Mesothelial cell of epicardium (in vitro differentiated cells): ENCODE measurements around the gene ALKAL2. TPM values are rescaled to one million over a fixed set of nuclear protein-coding genes. Genes with fewer than 3 reads are reported as not detected.
A peak's percentile ranks its signal among the peaks of the same experiment; 100 is the strongest.

Experiments used
- DNase-seq, 2 experiments: peaks; one replicate each; pipeline ENCODE4 v3.0.0; 2021; ENCODE audit warnings: low spot score in 2 of 2; ENCODE audit not compliant: unreplicated experiment in 2 of 2
- H3K27ac Mint-ChIP-seq: 2 replicates; pipeline ENCODE4 v1.8.0; 2021; ENCODE audit warnings: mixed read lengths
- H3K27me3 Mint-ChIP-seq: 2 replicates; pipeline ENCODE4 v1.8.0; 2021; ENCODE audit warnings: low read depth, mixed read lengths
- H3K36me3 Mint-ChIP-seq: 2 replicates; pipeline ENCODE4 v1.8.0; 2021; ENCODE audit warnings: mixed read lengths
- H3K4me1 Mint-ChIP-seq: 2 replicates; pipeline ENCODE4 v1.8.0; 2021; ENCODE audit warnings: mixed read lengths
- H3K4me3 Mint-ChIP-seq: 2 replicates; pipeline ENCODE4 v1.8.0; 2021; ENCODE audit warnings: mild to moderate bottlenecking, moderate library complexity, mixed read lengths
- H3K9me3 Mint-ChIP-seq: 2 replicates; pipeline ENCODE4 v1.8.0; 2021; ENCODE audit warnings: mixed read lengths
- total RNA-seq: library from RNA; stranded (reverse); gene quantifications from 3 replicates; pipeline ENCODE4 v1.2.1, GENCODE V29; 2021
- TF ChIP-seq, protein P1 (sequence below): fragments of 200-600 bp; sonication (generic); IDR thresholded peaks from one replicate; pipeline ENCODE4 v1.5.0; 2021; ENCODE audit warnings: antibody characterized with exemption; ENCODE audit not compliant: unreplicated experiment

The ALKAL2 gene
- total RNA-seq, 1 donor from 2014 or later, result 1.1 TPM

DNA sequence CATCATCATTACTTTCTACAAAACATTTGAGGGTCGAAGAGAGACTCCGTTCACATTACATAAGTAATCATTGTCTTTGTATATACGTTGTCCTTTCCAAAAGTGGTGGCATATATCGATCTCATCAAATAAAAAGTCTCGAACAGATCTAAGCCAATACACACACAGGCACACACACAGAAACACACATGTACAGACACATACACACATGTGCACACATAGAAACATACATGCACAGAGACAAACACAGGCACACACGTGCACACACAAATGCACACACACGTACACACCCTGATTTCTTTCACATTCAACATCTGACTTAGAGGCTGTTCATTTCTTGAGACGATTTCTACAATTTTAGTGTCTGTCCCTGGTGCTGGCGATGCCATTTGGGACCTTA, 17.5 kb upstream of the ALKAL2 start:
- DNase-seq, result no peak
- no peak overlapping the region for H3K4me3 Mint-ChIP-seq
- H3K4me1 Mint-ChIP-seq, result peaks cover 14% of the 10 kb centered on the region
- TF ChIP-seq, protein P1, sequence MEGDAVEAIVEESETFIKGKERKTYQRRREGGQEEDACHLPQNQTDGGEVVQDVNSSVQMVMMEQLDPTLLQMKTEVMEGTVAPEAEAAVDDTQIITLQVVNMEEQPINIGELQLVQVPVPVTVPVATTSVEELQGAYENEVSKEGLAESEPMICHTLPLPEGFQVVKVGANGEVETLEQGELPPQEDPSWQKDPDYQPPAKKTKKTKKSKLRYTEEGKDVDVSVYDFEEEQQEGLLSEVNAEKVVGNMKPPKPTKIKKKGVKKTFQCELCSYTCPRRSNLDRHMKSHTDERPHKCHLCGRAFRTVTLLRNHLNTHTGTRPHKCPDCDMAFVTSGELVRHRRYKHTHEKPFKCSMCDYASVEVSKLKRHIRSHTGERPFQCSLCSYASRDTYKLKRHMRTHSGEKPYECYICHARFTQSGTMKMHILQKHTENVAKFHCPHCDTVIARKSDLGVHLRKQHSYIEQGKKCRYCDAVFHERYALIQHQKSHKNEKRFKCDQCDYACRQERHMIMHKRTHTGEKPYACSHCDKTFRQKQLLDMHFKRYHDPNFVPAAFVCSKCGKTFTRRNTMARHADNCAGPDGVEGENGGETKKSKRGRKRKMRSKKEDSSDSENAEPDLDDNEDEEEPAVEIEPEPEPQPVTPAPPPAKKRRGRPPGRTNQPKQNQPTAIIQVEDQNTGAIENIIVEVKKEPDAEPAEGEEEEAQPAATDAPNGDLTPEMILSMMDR, result no peak
- no peak overlapping the region for H3K27ac Mint-ChIP-seq
- no peaks in the 10 kb centered on the region for H3K36me3 Mint-ChIP-seq
- peaks cover 1% of the 10 kb centered on the region for H3K27me3 Mint-ChIP-seq
- H3K9me3 Mint-ChIP-seq, result peaks cover 23% of the 10 kb centered on the region

DNA sequence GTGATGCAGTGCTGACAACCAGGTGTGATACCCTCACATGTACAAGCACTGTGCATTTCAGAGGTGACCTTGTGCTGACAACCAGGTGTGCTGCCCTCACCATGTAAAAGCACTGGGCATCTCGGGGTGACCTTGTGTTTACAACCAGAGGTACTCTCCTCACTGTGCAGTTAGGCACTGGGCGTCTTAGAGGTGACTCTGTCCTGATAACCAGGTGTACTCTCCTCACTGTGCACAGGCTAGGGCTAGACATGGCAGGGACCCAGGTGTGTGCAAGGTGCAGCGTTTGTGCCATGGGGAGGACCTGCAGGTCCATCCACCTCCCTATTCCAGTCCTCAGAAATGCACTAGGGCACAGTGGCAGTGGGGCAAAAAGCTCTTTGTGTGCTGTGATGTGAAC, 8.5 kb upstream of the ALKAL2 start:
- Mint-ChIP-seq H3K27me3 (peaks cover 65% of the 10 kb centered on the region), H3K9me3 (peaks cover 10% of the 10 kb centered on the region), H3K27ac (no peak overlapping the region), H3K4me3 (no peak overlapping the region), H3K4me1 (no peaks in the 10 kb centered on the region), H3K36me3 (no peaks in the 10 kb centered on the region)
- TF ChIP-seq, protein P1, result no peak
- no peak for DNase-seq

DNA sequence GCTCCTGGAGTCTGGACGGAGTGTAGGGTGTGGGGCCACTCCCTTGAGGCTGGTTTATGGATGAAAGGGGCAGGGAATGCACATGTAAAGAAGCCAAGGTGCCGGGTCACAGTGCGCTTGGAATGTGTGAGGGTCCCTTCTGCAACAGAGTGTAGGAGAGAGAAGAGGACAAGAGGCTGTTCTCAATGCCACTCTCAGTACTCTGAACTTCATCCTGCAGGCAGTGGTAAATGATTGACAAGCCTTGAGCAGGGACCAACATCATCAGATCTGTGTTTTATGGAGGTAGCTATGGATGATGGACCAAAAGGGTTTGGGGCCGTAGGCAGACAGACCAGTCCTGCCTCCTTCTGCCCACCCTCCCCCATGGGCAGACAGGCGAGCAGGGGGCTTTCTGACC, 7.2 kb upstream of the ALKAL2 start:
- no peak overlapping the region for H3K27ac Mint-ChIP-seq
- H3K36me3 Mint-ChIP-seq, result no peaks in the 10 kb centered on the region
- peaks cover under 1% of the 10 kb centered on the region for H3K4me1 Mint-ChIP-seq
- no peak for DNase-seq
- peaks cover 4% of the 10 kb centered on the region for H3K9me3 Mint-ChIP-seq
- H3K27me3 Mint-ChIP-seq, result peaks cover 75% of the 10 kb centered on the region
- H3K4me3 Mint-ChIP-seq, result no peak overlapping the region
- TF ChIP-seq, protein P1, result no peak

DNA sequence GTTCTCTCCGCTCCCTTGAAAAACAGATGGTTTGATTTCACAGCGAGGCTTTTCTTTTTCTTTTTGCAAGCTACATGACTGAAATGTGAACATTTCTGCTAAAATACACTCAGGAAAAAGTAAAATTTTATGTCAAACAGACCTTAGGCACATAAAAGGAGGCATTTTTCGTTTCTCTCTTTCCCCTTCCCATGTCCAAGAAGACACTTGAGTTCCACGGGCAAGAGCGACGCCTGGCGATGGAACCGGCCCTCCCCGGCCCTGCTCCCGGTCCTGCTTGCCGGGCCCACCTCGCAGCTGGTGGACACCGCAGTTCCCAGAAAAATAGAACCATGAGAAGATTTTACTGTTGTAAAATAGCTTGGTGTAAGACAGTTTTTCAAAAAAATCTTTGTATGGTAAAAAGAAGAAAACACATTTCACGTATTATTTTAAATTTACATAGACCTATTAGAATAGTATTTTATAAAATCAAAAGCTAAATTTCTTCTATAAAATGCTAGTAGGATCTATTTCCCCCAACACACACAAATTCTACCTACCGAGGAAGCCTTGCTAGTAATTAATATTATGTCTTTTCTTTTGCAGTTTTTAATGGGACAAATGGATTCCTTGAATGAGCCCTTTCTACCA, 2.3 kb upstream of the ALKAL2 start:
- DNase-seq, result peak in 1 of 2 experiments; percentile 74
- peaks cover 74% of the 10 kb centered on the region for H3K27me3 Mint-ChIP-seq
- peak overlapping the region; percentile 68 for H3K4me3 Mint-ChIP-seq
- peaks cover 14% of the 10 kb centered on the region for H3K4me1 Mint-ChIP-seq
- no peak overlapping the region for H3K27ac Mint-ChIP-seq
- no peaks in the 10 kb centered on the region for H3K9me3 Mint-ChIP-seq
- TF ChIP-seq, protein P1, result no peak
- H3K36me3 Mint-ChIP-seq, result no peaks in the 10 kb centered on the region

DNA sequence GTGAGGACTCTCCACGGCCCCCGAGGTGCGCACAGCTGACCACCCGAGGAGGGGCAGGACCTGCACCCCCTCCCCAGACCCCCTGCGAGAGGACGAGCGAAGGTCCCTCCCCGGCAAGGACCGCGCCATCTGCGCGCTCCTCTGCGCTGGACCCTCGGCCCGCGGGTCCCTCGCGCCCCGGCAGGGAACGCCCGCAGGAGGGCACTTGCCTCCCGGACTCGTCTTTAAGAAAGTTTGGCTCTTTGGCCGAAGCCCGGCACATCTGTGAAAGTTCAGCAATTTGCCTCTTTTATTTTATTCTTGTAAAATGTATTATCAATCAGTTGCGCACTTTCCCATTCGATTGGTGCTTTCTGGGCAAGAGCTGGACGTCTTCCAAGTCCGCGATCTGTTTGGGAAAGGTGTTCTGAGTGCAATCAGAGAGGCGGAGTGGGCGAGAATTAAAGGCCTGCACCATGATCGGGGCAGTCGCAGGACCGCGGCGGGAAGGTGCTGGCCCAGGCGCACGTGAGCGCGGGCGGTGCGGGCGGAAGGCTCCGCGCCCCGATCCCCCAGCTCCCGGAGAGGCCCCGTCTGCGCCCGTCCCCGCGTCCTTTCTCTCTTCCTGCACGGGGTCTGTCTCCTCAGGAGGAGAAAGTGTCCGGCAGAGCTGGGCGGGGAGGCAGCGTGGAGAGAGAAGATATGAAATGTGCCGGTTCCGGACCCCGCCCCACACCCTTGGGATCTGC, 1.6 kb upstream of the ALKAL2 start:
- Mint-ChIP-seq H3K36me3 (no peaks in the 10 kb centered on the region), H3K4me3 (peak overlapping the region; percentile 68), H3K9me3 (no peaks in the 10 kb centered on the region), H3K27me3 (peaks cover 74% of the 10 kb centered on the region), H3K4me1 (peaks cover 14% of the 10 kb centered on the region), H3K27ac (no peak overlapping the region)
- peak in 1 of 2 experiments; percentile 47 for DNase-seq
- TF ChIP-seq, protein P1, result no peak
